HEK293 (cell line): ENCODE measurements around the gene DCAF5.
"Not testable (repeated sequence)": the region's sequence is repeated elsewhere in the genome, so short reads cannot be mapped to it uniquely, and the experiment has no call there.

Source experiments
- ATF2 ChIP-seq: fragments of 450-650 bp; formaldehyde crosslinking; IDR thresholded peaks from 2 replicates; pipeline ENCODE4 v1.5.1; 2016; ENCODE audit warnings: missing biosample characterization, missing genetic modification characterization, low read depth
- BCL11A ChIP-seq: fragments of 450-650 bp; formaldehyde crosslinking; IDR thresholded peaks from 2 replicates; pipeline ENCODE4 v1.5.1; 2016; ENCODE audit warnings: low read depth, missing biosample characterization, missing genetic modification characterization
- CTCF ChIP-seq: fragments of 450-650 bp; formaldehyde crosslinking; IDR thresholded peaks from 2 replicates; pipeline ENCODE4 v1.5.1; 2016; ENCODE audit warnings: missing biosample characterization, missing genetic modification characterization
- ELK4 ChIP-seq: IDR thresholded peaks from 2 replicates; pipeline ENCODE4 v1.6.1; 2011; ENCODE audit warnings: mild to moderate bottlenecking, low read depth, low read length, borderline replicate concordance
- ZBTB21 ChIP-seq: fragments of 450-650 bp; formaldehyde crosslinking; IDR thresholded peaks from 2 replicates; pipeline ENCODE4 v1.5.1; 2017; ENCODE audit warnings: missing biosample characterization, missing genetic modification characterization
- ZNF157 ChIP-seq: fragments of 450-650 bp; formaldehyde crosslinking; IDR thresholded peaks from 2 replicates; pipeline ENCODE4 v1.5.1; 2016; ENCODE audit warnings: missing biosample characterization, missing genetic modification characterization
- ZNF398 ChIP-seq: fragments of 450-650 bp; formaldehyde crosslinking; IDR thresholded peaks from 2 replicates; pipeline ENCODE4 v1.5.1; 2017; ENCODE audit warnings: missing biosample characterization, missing genetic modification characterization
- ZSCAN23 ChIP-seq: fragments of 450-650 bp; formaldehyde crosslinking; IDR thresholded peaks from 2 replicates; pipeline ENCODE4 v1.5.1; 2016; ENCODE audit warnings: missing biosample characterization, missing genetic modification characterization
- ZSCAN5A ChIP-seq: fragments of 450-650 bp; formaldehyde crosslinking; IDR thresholded peaks from 2 replicates; pipeline ENCODE4 v1.5.1; 2016; ENCODE audit warnings: missing biosample characterization, missing genetic modification characterization

- TF ChIP-seq ZNF157 (tag by site-specific recombination); ZBTB21 (tag by site-specific recombination); ZSCAN5A (tag by site-specific recombination); CTCF (tag by site-specific recombination); BCL11A (tag by site-specific recombination); ZNF398 (tag by site-specific recombination); ELK4; ZSCAN23; ATF2: not testable (repeated sequence)
These were observed 75.7 kb downstream of the DCAF5 start for GRCh38 chr14:69077185-69077584.
